ENCODE measurements around the gene TLK2.

TLK2 gene

DNA sequence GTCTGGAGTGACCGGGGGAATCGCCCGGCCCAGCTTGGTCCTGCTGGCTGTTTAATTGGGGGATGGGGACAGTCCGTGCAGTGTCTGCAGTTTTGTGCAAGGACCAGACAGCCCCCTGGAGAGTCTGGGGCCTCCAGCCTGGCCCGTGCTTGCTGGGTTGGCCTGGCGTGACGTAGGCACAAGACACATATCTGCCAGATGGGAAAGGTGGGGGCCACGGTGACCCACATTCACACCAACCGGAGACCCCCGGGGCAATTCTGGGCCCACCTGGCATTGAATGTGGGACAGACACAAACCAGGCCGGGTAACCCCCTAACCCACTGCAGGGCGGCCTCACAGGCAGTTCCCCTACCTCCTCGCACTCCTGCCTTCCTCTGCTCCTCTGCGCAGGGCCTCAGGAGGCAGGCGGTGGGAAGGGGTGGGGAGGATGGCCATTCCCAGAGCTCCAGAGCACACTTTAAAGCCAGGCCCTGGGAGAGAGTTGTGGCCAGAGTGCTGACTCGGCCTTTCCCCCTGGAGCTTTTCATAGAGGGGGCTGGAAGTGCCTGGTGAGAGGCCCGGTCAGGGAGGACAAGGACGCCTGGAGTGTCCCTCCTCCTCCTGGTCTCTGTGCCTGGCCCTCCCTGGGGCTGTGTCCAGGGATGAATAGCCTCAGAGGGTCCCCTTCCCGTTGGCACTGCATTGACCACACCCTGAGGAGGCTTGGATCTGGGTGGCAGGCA is 150.4 kb downstream of the TLK2 start:
- no peak overlapping the region for H3K27ac ChIP-seq
- TF ChIP-seq, protein P1, sequence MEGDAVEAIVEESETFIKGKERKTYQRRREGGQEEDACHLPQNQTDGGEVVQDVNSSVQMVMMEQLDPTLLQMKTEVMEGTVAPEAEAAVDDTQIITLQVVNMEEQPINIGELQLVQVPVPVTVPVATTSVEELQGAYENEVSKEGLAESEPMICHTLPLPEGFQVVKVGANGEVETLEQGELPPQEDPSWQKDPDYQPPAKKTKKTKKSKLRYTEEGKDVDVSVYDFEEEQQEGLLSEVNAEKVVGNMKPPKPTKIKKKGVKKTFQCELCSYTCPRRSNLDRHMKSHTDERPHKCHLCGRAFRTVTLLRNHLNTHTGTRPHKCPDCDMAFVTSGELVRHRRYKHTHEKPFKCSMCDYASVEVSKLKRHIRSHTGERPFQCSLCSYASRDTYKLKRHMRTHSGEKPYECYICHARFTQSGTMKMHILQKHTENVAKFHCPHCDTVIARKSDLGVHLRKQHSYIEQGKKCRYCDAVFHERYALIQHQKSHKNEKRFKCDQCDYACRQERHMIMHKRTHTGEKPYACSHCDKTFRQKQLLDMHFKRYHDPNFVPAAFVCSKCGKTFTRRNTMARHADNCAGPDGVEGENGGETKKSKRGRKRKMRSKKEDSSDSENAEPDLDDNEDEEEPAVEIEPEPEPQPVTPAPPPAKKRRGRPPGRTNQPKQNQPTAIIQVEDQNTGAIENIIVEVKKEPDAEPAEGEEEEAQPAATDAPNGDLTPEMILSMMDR (conservative IDR thresholded peaks at IDR 0.05): no peak

DNA sequence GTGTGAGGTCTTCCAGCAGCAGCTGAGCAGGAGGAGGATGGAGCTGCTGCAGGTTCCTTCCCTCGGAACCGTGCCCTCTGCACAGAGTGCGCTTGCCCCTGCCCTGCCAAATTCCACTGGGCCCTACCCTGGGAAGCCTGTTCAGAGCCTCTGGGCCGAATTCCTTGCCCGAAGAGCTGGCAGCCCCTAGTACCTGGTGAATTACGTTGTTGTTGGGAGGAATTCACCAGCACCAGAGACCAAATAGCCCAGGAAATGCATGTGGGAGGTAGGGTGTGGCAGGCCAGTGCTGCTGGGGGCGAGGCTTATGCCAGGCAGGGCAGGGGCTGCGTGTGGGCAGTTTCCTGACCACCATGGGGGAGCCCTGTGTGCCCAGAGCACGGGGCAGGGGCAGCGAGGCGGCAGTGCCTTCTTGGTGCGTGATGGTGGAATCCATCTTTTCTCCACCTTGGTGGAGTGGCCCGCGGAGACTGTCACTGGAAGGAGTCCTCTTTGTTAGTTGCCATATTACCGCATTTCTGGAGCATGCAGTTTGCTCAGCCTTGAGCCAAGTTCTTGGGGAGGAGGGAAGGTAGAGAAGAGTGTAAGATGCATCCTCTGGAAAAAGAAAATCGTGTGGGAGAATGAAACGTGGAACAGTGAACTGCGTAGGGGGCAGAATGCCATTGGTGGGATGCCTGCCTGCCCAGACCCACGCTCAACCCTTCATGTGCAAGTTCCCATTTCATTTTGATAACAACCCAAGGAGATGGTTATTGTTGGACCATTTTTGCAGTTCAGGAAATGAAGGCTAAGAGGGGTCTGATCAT is 151.1 kb downstream of the TLK2 start:
- H3K27ac ChIP-seq: no peak overlapping the region
- TF ChIP-seq, protein P1 (conservative IDR thresholded peaks at IDR 0.05): no peak

DNA sequence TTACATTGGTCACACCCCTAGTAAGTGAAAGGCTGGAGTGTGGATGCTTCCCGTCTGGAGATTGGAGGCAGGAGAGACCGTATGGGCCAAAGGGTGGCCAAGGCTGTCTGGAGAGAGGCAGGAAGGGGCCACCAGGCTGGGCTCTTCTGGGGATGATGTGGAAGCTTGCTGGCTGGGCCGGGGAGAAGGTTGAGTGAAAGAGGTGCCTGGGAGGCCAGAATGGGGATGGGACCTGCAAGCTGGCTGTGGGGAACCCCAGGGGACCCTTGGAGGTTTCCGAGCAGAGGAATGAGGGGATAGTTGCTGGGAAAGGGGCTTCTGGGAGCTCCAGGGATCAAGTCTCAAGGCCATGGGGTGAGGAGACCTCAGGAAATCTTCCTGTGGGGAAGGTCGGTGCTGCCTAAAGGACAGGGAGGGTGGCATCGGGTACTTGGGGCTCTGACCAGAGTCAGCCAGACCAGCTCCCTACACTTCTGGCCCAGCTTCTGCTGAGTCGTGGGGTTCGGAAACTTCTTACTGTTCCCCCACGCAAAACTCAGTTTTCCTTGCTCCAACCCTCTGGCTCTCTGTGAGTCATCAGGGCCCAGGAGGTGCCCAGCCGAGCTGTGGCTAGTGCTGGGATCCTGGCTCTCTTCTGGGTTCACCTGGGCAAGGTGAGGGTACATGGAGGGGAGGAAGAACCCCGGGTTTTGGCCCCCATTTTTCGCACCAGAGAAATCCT is 151.9 kb downstream of the TLK2 start:
- H3K27ac ChIP-seq: no peak overlapping the region
- TF ChIP-seq, protein P1 (conservative IDR thresholded peaks at IDR 0.05): no peak

DNA sequence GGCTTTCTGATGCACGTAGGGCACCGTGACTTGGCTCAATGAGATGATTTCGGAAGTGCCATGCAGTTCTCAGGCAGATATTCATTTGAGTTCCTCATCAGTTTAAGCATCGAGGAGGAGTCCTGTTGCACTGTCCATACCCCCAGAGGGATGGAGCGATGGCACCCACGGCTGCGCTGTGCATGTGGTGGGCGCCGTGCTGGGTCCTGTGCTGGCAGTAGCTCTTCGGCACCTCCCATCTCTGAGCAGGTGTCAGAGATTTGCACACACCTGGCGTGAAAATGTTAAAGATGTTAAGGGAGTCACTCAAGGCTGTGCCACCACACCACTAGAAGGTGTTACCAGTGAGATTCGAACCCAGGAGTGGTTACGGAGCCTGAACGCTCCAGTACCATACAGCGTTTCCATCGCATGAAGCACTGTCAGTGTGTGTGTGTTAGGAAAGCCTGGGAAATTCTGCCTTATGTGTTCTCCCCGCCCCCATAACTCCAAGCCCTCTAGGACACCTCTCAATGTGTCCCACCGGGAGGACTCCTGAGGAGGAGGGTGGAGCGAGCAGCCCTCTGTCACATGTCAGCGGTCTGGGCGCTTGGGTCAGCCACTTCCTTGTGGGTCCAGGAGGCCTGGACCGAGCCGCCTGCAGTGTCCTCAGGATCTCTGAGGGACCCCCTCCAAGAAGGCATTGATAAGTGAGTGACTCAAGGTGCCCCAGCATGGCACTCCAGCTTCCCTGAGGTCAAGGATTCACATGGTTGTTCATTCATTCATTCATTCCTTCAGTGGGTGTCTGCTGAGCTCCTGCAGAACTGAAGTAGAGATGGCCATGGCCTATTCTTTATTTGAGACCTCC is 152.7 kb downstream of the TLK2 start:
- H3K27ac ChIP-seq: no peak overlapping the region
- TF ChIP-seq, protein P1 (conservative IDR thresholded peaks at IDR 0.05): no peak

DNA sequence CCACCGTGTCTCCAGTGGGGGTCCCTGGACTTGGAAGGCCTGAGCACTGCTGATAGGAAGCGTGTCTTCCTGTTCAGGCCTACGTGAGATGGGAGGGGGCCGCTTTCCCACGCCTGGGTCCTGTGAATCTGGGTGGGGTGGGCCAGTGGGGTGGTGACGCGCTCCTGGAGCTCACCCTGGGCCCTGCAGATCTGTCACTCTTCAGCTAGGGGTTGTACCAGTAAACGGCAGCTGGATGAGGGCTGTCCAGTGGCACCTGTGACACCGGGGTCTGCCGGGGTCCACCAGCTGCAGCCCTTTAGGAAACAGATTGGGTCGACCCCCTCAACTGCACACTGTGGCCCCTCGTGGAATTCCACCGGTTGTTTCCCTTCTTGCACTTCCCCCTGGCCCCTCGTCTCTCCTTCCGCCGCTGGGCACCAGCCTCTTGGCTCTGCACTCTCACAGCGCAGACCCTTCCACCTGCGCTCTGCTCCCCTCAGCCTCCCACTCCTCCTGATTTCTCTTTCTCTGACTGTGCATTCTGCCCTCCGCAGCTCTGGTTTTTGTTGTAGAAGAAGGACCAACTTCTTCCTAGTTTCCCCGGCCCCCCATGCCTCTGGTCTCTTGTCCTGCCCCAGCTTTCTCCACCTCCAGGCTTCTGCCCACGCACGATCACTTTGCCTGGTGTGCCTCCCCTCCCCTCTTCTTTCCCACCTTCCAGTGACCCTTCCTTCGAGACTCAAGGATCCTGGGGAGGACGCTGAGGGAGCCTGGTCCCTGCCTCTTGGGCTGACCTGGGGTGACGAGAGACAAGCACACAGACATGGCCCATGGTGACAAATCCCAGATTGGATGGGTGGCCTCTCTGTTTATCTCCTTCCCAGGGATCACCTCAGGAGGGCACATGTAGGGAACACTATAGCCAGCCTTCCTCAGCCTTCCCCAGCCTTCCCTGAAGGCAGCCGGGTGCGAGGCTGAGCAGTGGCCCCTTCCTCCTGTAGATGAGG is 153.6 kb downstream of the TLK2 start:
- H3K27ac ChIP-seq: no peak overlapping the region
- TF ChIP-seq, protein P1 (conservative IDR thresholded peaks at IDR 0.05): no peak

DNA sequence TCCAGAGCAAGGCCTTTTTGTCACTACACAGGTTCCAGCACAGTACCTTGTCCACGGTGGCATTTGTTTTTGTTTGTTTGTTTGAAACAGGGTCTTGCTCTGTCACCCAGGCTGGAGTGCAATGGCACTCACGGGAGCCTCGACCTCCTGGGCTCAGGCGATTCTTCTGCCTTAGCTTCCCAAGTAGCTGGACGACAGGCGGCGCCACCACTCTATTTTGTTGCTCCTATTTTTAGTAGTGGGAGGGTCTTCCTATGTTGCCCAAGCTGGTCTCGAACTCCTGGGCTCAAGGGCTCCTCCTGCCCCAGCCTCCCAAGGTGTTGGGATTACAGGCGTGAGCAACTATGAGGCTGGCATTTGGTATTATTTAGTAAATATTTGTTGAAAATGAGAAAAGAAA is 159.2 kb downstream of the TLK2 start:
- no peak overlapping the region for H3K27ac ChIP-seq
- TF ChIP-seq, protein P1 (conservative IDR thresholded peaks at IDR 0.05): no peak

Measured in VCaP (cell line).